ENCODE results near the gene UNC5CL. TPM values are rescaled to one million over a fixed set of nuclear protein-coding genes. Genes with fewer than 3 reads are reported as not detected.

UNC5CL gene
- total and polyA plus RNA-seq, 2 of the 8 experiments (the other 6 are each of a cell fraction or from before 2014, with no cell fraction given) = 1.3 to 1.7 TPM

- TF ChIP-seq CHD7 (IDR thresholded peaks at IDR 0.05; ENCODE audit: insufficient replicate concordance, low read length) (no peak), KDM5A (IDR thresholded peaks at IDR 0.05; ENCODE audit: low read length) (no peak), CBX8 (IDR thresholded peaks at IDR 0.05; ENCODE audit: borderline replicate concordance, low read depth, low read length) (no peak), RXRA (IDR thresholded peaks at IDR 0.05; ENCODE audit: insufficient read depth, low read depth, low read length) (no peak), ATF3 (IDR thresholded peaks at IDR 0.05; ENCODE audit: insufficient read depth, low read depth, low read length) (no peak), SAP30 (IDR thresholded peaks at IDR 0.05; ENCODE audit: insufficient read depth, insufficient replicate concordance, low read length) (no peak), POLR2A (IDR thresholded peaks at IDR 0.05; ENCODE audit: control extremely low read depth in 1 of 2, low read depth in 2 of 2, low read length in 2 of 2) (no peak), SP2 (IDR thresholded peaks at IDR 0.05; ENCODE audit: low read length) (no peak)
Observed at GRCh38 chr6:41053041-41053440, 14.0 kb upstream of the UNC5CL start, which contains the start of gene APOBEC2 (continued).

Data from H1 (cell line).